Measurements from ENCODE around the gene INSIG2. TPM values are rescaled to one million over a fixed set of nuclear protein-coding genes. Genes with fewer than 3 reads are reported as not detected.

The INSIG2 gene
- total RNA-seq (2022; extraction: Qiagen RNA extraction; ENCODE audit: low read depth) = 7.5 to 13.6 TPM (median 11.4 TPM) in 5 replicates

DNA sequence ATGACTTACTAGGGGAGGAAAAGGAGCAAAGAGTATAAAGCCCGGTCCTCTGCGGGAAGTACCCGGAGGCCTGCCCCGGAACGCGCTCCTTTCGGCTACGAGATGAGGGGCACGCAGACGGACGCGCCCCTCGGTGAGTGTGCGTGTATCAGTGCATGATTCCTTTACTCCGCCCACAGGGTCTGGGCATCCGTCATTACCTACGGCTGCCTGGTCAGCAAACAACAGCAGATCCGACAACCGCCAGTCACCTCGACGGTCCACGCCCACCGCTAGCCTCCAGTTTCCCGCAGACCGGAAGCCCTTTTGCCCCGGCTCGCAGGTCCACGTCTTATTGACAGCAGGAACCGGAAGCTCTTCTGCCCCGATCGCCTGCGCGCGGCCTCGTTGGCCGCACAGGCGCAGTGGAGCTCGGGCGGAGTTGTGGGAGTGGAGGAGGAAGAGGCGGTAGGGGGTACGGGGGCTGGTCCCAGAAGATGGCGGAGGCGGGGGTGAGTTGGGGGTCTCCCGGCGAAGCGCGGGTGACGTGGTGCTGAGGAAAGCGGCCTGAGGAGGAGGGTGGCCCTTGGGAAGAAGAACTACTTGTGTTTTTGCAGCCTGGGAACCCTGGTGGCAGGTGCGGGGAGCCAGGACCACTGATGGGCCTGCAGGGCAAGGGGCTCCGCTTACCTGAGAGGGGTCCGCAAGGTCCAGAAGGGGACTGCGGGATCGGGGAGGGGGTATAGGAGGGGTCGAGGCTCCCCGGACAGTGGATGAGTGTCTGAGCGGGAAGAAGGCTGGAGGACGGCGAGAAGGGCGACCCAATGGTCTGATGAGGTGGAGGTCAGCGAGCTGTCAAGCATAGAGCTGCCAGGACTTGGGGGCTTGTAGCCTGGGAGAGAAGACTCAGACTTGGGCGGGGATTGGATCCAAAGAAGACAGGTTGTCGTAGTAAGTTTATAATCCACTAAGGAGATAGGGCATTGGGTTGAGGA, at the start of gene INSIG2:
Gene INSIG2, plus strand, starts transcription at position 421 of the 974 bp plus-strand sequence. CDS start 8,086 bp downstream, outside the sequence.

Other genes with a start within 250 kb of the INSIG2 start
- 10.6 to 15.6 TPM (median 14.1 TPM) in 5 replicates for gene CCDC93, start 74.4 kb upstream of the INSIG2 start, total RNA-seq (2022; extraction: Qiagen RNA extraction; ENCODE audit: low read depth)

All from A549 treated with RU486 at 1 μM for 4 hours (cell line).